Loucy (cell line): ENCODE data around the gene HMGB3.

Source experiments
- CTCF ChIP-seq: fragments of 200-600 bp; sonication (generic); conservative IDR thresholded peaks from 2 replicates; pipeline ENCODE4 v1.5.1; 2014; ENCODE audit warnings: mild to moderate bottlenecking, antibody characterized with exemption, low read length
- EZH2phosphoT487 ChIP-seq: fragments of 200-600 bp; IDR thresholded peaks from 2 replicates; pipeline ENCODE4 v1.6.1; 2018; ENCODE audit warnings: antibody characterized with exemption, mild to moderate bottlenecking, moderate library complexity, borderline replicate concordance

- TF ChIP-seq CTCF (no peak), EZH2phosphoT487 (no peak)
Measured at GRCh38 chrX:150968862-150969720, 14.0 kb upstream of the HMGB3 start.
